Ammon's horn (tissue), 1 donor: Measurements from ENCODE around the gene UCN.
"Not testable (repeated sequence)": the region's sequence is repeated elsewhere in the genome, so short reads cannot be mapped to it uniquely, and the experiment has no call there.

Experiments
- DNase-seq: peaks from one replicate; pipeline ENCODE4 v3.0.0-alpha.2; 2016; ENCODE audit warnings: low spot score

The UCN gene

GRCh38 chr2:27282892-27283291 is 25.4 kb downstream of the UCN start:
- DNase-seq: no peak

- DNase-seq: no peak
These were observed 26.2 kb downstream of the UCN start, which contains the start of gene TRIM54 for GRCh38 chr2:27281855-27282559. Gene TRIM54 (plus strand): TSS chr2:27282429. CDS start chr2:27282732, 303 bp downstream.

DNA sequence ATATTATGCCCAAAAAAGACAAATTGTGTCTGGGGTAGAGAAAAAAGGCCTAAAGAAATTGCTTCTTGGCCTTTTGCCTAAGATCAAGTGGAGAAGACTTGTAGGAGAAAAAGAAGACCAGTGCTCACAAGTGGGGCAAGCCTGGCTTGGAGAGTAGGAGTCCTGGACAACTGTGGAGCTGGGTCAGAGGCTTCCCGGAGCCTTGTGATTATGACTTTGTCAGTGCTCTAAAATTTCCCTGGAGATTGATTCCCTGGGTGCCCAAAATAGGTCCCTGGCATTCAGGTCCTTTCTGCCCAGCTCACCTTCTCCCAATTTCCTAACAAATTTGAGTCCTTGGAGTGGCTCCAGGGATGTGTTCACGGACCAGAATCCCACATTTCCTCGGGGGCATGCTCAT is 26.8 kb downstream of the UCN start:
- DNase-seq: no peak

DNA sequence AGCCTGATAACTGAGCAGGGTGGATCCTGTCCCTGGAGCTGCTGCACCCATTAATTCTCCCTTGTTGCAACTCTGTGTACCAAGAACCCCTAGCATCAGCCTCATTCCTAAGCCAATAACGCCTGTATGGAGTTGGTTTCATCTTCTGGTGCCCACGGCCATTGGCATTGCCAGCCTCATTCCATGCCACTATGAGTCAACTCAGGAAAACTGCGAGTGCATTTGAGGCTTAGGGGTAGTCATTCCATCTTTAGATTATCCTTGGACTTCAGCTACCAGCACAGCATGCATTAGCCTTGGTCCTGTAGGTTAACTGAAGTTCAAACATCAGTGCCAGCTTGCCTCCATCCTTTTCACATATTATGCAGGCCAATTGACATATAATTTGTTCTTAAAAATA is 27.4 kb downstream of the UCN start:
- DNase-seq: no peak

DNA sequence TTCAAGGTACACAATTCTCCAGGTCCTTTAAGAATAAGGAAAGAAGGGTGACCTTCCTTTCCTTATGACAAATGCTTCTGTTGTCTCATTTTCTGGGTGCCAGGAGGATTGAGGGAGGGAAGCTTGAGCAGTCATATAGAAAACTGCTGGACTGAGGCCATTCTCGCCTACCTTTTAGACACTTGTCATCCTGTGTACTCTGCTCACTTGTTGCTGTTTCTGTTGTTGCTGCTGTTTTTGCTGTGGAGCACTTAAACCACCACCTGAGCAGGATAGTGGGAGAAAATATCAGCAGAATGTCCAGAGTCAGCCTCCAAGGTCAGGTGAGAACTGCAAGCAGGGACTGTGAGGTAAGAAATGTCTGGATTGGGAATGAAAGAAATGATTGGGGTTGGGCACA is 30.2 kb downstream of the UCN start:
- no peak for DNase-seq

DNA sequence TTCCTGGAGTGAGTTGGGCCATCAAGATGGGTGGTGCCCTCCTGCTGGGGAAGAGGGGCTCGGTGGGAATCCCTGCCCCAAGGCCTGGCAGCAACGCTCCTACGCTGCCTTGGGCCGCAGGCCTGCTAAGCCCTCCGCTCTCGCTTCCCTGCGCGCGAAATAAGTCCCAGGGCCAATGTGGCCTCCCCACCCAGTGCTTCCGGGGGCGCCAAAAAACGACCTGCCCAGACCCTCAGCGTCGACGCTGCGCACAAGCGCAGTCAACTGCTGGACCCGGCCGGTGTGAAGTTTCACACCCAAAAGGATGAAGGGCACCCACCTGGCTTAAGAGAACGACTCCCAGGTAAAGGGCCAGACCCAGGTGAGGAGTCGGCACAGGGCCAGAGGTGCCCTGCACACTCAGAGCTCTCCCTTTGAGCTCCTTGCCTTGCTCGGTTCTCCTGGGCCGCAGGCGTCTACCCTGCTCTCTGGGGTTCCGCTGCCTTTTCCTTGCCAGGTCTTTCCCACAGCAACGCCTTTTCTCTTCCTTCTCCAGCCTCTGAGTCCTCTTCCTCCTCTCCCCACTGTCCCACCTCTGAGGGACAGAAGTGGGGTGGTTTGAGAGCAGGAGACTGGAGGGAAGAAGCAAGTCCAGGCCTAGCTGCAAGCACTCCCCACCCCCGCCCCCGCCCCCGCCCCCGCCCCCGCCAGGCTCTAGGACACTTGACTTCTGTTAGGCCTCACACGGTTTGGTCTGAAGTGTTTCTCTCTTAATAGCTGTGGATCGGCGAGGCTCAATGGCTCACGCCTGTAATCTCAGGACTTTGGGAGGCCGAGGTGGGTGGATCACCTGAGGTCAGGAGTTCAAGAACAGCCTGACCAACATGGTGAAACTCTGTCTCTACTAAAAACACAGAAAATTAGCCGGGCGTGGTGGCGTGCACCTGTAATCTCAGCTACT is 32.8 kb downstream of the UCN start, which contains the start of gene DNAJC5G:
TSS of gene DNAJC5G (plus strand) at position 223 of the 940 bp plus-strand sequence. CDS start 1,296 bp downstream, outside the sequence.
- no peak for DNase-seq

GRCh38 chr2:27272537-27273522 is 35.4 kb downstream of the UCN start:
- DNase-seq: not testable (repeated sequence)

- no peak for DNase-seq
These were observed 36.5 kb downstream of the UCN start for GRCh38 chr2:27271631-27272340.

- DNase-seq: no peak
These were observed 37.6 kb downstream of the UCN start for GRCh38 chr2:27270670-27271069.

DNA sequence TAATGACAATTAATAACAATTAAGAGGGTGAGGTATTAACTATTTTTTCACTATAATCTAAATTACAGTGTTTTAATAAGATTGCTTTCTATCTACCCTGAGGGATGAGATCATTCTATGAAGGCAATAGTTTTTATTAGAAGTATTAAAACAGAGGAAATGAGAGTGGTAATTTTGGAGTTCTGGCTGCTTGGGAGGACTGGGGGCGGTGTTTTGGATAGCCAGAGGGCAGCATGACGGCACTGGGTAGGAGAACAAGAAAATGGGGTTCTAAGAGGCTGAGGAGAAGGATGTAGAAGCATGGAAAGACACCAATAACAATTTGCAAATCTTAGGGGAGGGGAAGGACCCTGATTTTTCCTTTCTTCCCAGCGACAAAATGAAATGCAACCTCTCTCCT is 38.1 kb downstream of the UCN start:
- no peak for DNase-seq

DNA sequence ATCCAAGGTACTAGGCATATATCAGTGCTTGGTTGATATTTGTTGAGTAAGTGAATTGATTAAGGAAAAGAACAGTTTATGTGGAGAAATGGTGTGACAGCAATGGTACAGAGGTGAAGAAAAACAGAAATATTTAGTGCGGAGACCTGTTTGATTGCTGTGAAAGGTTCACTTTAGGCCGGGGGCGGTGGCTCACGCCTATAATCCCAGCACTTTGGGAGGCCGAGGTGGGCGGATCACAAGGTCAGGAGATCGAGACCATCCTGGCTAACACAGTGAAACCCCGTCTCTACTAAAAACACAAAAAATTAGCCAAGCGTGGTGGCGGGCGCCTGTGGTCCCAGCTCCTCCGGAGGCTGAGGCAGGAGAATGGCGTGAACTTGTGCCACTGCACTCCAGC is 39.9 kb downstream of the UCN start:
- not testable (repeated sequence) for DNase-seq

- no peak for DNase-seq
These were observed 42.7 kb downstream of the UCN start for GRCh38 chr2:27265536-27265870.

- peak; percentile 39 for DNase-seq
These were observed 43.3 kb downstream of the UCN start for GRCh38 chr2:27264753-27265535.

- DNase-seq: no peak
These were observed 43.9 kb downstream of the UCN start for GRCh38 chr2:27264253-27264752.

DNA sequence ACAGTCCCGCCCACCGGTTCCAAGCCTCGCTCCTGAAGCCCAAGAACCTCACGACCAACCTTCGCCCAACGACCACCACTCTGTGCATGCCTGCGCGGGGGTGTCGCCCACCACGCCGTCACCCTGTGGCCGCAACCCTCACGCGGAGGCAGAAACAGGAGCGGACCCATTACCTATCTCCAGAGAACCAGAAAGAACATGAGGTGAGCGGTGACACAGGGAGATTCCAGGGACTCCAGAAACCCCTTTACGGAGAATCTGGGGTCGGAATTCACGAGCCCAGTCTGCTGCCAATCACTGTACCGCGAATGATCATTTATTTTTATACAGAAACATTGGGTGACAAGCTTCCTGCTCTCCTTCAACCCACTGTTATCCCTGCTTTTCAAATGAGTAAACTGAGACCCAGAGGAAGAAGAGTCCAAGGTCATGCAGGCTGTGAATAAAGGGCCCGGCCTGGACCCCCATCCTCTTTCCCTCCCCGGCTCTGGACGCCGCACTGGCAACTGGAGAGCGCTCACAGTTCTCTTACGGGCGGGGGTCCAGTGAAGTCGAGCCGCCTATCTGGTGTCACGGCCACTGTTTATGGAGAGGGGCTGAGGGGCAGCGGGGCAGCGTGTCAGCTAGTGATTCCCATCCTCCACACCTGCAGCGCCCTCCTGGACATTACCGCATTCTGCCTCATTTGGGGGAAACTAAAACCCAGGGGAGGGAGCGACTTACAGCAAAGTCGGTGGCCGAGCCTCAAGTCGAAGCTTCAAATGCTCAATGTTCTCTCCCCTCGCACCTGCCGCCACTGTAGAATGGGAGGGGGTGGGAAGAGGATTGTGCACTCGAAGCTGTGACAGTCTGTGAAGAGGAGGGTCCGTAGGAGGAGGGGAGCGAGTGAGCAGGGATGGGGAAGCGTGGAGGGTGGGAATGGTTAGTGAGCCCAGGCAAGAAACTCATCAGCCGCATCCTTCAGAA is 44.7 kb downstream of the UCN start:
- DNase-seq: peak; percentile 43

DNA sequence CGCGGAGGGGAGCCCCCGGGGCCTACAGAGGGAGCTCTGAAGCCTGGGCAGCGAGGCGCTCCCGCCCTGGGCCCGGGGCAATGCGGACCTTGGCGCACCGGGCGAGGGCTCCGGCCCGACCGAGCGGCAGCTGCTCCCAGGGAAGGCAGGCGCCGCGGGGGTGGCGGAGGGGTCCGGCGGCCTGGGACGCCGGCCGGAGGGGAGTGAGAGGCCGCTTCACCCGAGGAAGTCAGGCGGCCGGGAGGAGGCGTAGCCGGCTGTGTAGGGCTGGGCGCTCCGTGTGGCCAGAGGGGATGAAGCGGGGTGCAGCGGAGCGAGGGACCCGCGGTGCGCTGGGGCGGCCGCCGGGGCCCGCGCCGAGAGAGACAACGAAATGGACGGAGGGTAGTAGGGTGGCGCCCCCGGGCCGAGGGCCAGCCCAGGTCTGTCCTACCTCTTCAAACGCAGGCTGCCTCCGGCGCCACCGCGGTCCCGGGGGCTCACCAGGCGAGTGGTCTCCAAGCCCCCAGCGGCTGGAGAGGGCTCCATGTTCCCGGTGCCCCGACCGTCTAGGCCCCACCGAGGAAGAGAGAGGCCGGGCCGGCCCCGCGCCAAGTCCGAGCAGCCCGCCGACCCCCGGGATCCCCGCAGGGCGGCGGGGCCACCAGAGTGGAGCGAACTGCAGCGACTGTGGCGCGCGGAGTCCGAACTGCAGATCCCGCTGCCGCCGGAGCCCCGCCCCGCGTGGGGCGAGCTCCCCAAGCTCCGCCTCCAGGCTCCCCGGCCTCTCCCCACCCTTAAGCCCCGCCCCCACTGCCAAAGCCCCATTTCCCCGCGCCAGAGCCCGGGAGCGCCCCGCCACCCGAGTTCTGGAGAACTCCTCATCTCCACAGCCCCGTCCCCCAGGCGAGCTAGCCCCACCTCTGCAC is 45.6 kb downstream of the UCN start, which contains the start of gene SLC30A3:
TSS of gene SLC30A3 (minus strand) at position 669 of the 908 bp plus-strand sequence. CDS start at position 528, 141 bp downstream.
- DNase-seq: peak; percentile 72

GRCh38 chr2:27261926-27262298 is 46.3 kb downstream of the UCN start:
- DNase-seq: no peak
